ENCODE data around the gene PDE4D. TPM values are rescaled to one million over a fixed set of nuclear protein-coding genes. Genes with fewer than 3 reads are reported as not detected.

The PDE4D gene
- total and polyA plus RNA-seq, 2 donors (not counting 3 experiments of a cell fraction or from before 2014, with no cell fraction given) = 34.5 to 51.2 TPM

- Histone ChIP-seq H3K27ac (ENCODE audit: insufficient read depth, low read depth, low read length) (no peak overlapping the region), H3K79me2 (ENCODE audit: control insufficient read depth, insufficient read depth, low read length) (no peaks in the 10 kb centered on the region), H3K36me3 (ENCODE audit: control insufficient read depth in 2 of 2, extremely low read depth in 1 of 2, insufficient read depth in 2 of 2, low read length in 2 of 2) (no peaks in the 10 kb centered on the region), H2AFZ (ENCODE audit: low read depth, low read length) (no peak overlapping the region), H4K20me1 (replicated peaks; ENCODE audit: control insufficient read depth, extremely low read depth, insufficient read depth, low read length) (no peaks in the 10 kb centered on the region), H3K4me2 (ENCODE audit: insufficient read depth, low read length) (no peak overlapping the region), H3K4me1 (ENCODE audit: control insufficient read depth, extremely low read depth, insufficient read depth, low read length) (no peaks in the 10 kb centered on the region), H3K4me3 (replicated peaks in 1 of 3; ENCODE audit: insufficient read depth in 1 of 3, low read depth in 1 of 3, low read length in 3 of 3) (no peak overlapping the region), H3K9me3 (replicated peaks; ENCODE audit: control insufficient read depth, insufficient read depth, low read length) (no peaks in the 10 kb centered on the region), H3K9ac (replicated peaks; ENCODE audit: extremely low read depth, insufficient read depth, low read length) (no peak overlapping the region), H3K9me1 (replicated peaks; ENCODE audit: control insufficient read depth, extremely low read depth, insufficient read depth, low read length) (no peaks in the 10 kb centered on the region), H3K27me3 (ENCODE audit: control insufficient read depth in 2 of 2, insufficient read depth in 2 of 2, low read length in 2 of 2) (peaks cover 10 to 15% of the 10 kb centered on the region in 2 experiments)
- ChIA-PET POLR2A (no interaction called here), CTCF (no interaction called here)
- intact Hi-C loops (cut with micrococcal nuclease) = no loop called here
- FAIRE-seq (no peak), DNase-seq (ENCODE audit: low read depth, low spot score) (no peak)
- BruUV-seq (replicated peaks) = no TSS peak
- dilution Hi-C loops (cut with MboI; ENCODE audit: extremely low pct_ligation_motif_present, low sequenced_read_pairs) = no loop called here
- TF ChIP-seq MYC (IDR thresholded peaks at IDR 0.05; ENCODE audit: low read depth, low read length) = no peak
- no peak for TF ChIP-seq FOS (IDR thresholded peaks at IDR 0.05; ENCODE audit: borderline replicate concordance, insufficient read depth, low read length)
- no peak for TF ChIP-seq GATA2 (IDR thresholded peaks at IDR 0.05; ENCODE audit: insufficient read depth, insufficient read length, low read depth, low read length)
Observed at GRCh38 chr5:58929726-58930125, 963.8 kb downstream of the PDE4D start.

GRCh38 chr5:58927938-58928337, 965.6 kb downstream of the PDE4D start:
- no peak overlapping the region for H3K9ac ChIP-seq (replicated peaks; ENCODE audit: extremely low read depth, insufficient read depth, low read length)
- POLR2A ChIA-PET = no interaction called here
- H3K27me3 ChIP-seq (ENCODE audit: control insufficient read depth in 2 of 2, insufficient read depth in 2 of 2, low read length in 2 of 2) = peaks cover 7 to 15% of the 10 kb centered on the region in 2 experiments
- CTCF ChIA-PET = no interaction called here
- dilution Hi-C loops (cut with MboI; ENCODE audit: extremely low pct_ligation_motif_present, low sequenced_read_pairs) = no loop called here
- H3K79me2 ChIP-seq (ENCODE audit: control insufficient read depth, insufficient read depth, low read length) = no peaks in the 10 kb centered on the region
- no peaks in the 10 kb centered on the region for H3K9me3 ChIP-seq (replicated peaks; ENCODE audit: control insufficient read depth, insufficient read depth, low read length)
- no peak for FAIRE-seq
- no peak for DNase-seq (ENCODE audit: low read depth, low spot score)
- TF ChIP-seq EZH2 (IDR thresholded peaks at IDR 0.05; ENCODE audit: borderline replicate concordance, low read depth, low read length, severe bottlenecking) (no peak), CTCF (IDR thresholded peaks at IDR 0.05; ENCODE audit: extremely low read depth in 1 of 2, insufficient read depth in 1 of 2, low read depth in 1 of 2, low read length in 2 of 2) (no peak), JUN (IDR thresholded peaks at IDR 0.05; ENCODE audit: borderline replicate concordance, insufficient read depth, insufficient read length, low read depth) (no peak), POLR2A (IDR thresholded peaks at IDR 0.05; ENCODE audit: low read depth, low read length) (no peak), GATA2 (IDR thresholded peaks at IDR 0.05; ENCODE audit: insufficient read depth, insufficient read length, low read depth, low read length) (no peak), MYC (IDR thresholded peaks at IDR 0.05; ENCODE audit: low read depth, low read length) (no peak), FOS (IDR thresholded peaks at IDR 0.05; ENCODE audit: borderline replicate concordance, insufficient read depth, low read length) (no peak), POLR2AphosphoS5 (IDR thresholded peaks at IDR 0.05; ENCODE audit: insufficient read depth, low read depth, low read length) (no peak), MAX (IDR thresholded peaks at IDR 0.05; ENCODE audit: insufficient read depth, insufficient read length) (no peak)
- BruUV-seq (replicated peaks) = no TSS peak
- no peaks in the 10 kb centered on the region for H4K20me1 ChIP-seq (replicated peaks; ENCODE audit: control insufficient read depth, extremely low read depth, insufficient read depth, low read length)
- intact Hi-C loops (cut with micrococcal nuclease) = no loop called here
- H3K4me2 ChIP-seq (ENCODE audit: insufficient read depth, low read length) = no peak overlapping the region
- H2AFZ ChIP-seq (ENCODE audit: low read depth, low read length) = no peak overlapping the region
- H3K27ac ChIP-seq (ENCODE audit: insufficient read depth, low read depth, low read length) = no peak overlapping the region
- no peaks in the 10 kb centered on the region for H3K9me1 ChIP-seq (replicated peaks; ENCODE audit: control insufficient read depth, extremely low read depth, insufficient read depth, low read length)
- H3K4me3 ChIP-seq (replicated peaks in 1 of 3; ENCODE audit: insufficient read depth in 1 of 3, low read depth in 1 of 3, low read length in 3 of 3) = no peak overlapping the region
- H3K4me1 ChIP-seq (ENCODE audit: control insufficient read depth, extremely low read depth, insufficient read depth, low read length) = no peaks in the 10 kb centered on the region
- no peaks in the 10 kb centered on the region for H3K36me3 ChIP-seq (ENCODE audit: control insufficient read depth in 2 of 2, extremely low read depth in 1 of 2, insufficient read depth in 2 of 2, low read length in 2 of 2)

All from endothelial cell of umbilical vein (primary cell).